Right hindlimb (tissue), 1 donor: ENCODE data around the gene ZIC4.

Experiments used
- DNase-seq: peaks from one replicate; pipeline ENCODE4 v3.0.0-alpha.2; 2018

Gene ZIC4

DNA sequence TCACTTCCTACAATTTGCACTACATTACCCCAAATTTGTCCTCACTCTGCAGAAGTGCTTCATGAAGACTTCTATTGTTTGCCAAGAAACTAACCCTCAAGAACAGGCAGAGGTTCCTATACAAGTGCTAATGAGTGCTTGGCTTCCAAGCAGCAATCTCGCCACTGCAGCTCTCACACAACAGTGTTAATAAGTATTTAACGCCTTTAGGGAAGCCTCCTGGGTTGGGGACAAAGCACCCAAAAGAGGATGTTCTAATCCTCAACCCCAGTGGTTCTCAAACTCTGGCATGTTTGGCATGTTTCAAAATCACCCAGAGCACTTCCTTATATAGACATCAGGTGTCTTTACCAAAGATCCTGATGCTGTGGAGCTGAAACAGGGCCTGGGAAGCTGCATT, 64.6 kb downstream of the ZIC4 start:
- DNase-seq = no peak

GRCh38 chr3:147336543-147337278, 69.6 kb downstream of the ZIC4 start:
- DNase-seq = no peak
